H1 (cell line): Measurements from ENCODE around the gene KANSL1. TPM values are rescaled to one million over a fixed set of nuclear protein-coding genes. Genes with fewer than 3 reads are reported as not detected.

Experiments used
- ASH2L ChIP-seq: fragments of 200-600, 300-600 bp; sonication (generic); IDR thresholded peaks from one replicate; pipeline ENCODE4 v1.7.1; 2017; ENCODE audit warnings: low read length
- CTBP2 ChIP-seq: IDR thresholded peaks from 2 replicates; pipeline ENCODE4 v1.7.0; 2011; ENCODE audit warnings: borderline replicate concordance, mild to moderate bottlenecking, moderate library complexity, mixed read lengths, low read length; ENCODE audit not compliant: insufficient read depth, insufficient read length
- SIN3A ChIP-seq, 2 experiments: IDR thresholded peaks in 1 of 2; conservative IDR thresholded peaks in 1 of 2; 2 replicates each; pipeline ENCODE4 v1.6.1; 2011 to 2012; ENCODE audit warnings: low read length in 2 of 2, improper control_type of control experiment in 1 of 2, low read depth in 1 of 2, mild to moderate bottlenecking in 1 of 2
- SIX5 ChIP-seq: IDR thresholded peaks from 2 replicates; pipeline ENCODE4 v1.6.1; 2011; ENCODE audit warnings: mild to moderate bottlenecking, low read depth, low read length
- SUZ12 ChIP-seq: fragments of 200-600 bp; sonication (generic); IDR thresholded peaks from 2 replicates; pipeline ENCODE4 v1.6.1; 2012; ENCODE audit warnings: mild to moderate bottlenecking, inconsistent platforms, low read length, moderate library complexity, mixed read lengths
- polyA plus RNA-seq, 7 experiments: library from polyadenylated mRNA; depleted of rRNA in 3 of 7; stranded (reverse) in 5 of 7; unstranded in 2 of 7; fragments of >200 nt in 5 of 7; fragments of 200-250 nt in 2 of 7; gene quantifications; 1 replicate in 5 of 7; 2 replicates in 1 of 7; 4 replicates in 1 of 7; pipeline versions ENCODE4 v1.2.1 to v1.2.3, GENCODE V29; 2011 to 2013; ENCODE audit warnings: missing spikeins in 2 of 7, mixed read lengths in 2 of 7
- total RNA-seq: library from RNA; stranded (reverse); fragmentation: NEBNext Ultra II Directional; extraction: Animal tissue kit (Norgen Biotek cat#: 25700); gene quantifications from 2 replicates; pipeline ENCODE4 v1.2.1, GENCODE V29; 2021

KANSL1 gene
- total and polyA plus RNA-seq, 2 of the 8 experiments (the other 6 are each of a cell fraction or from before 2014, with no cell fraction given): 34.0 to 128 TPM

DNA sequence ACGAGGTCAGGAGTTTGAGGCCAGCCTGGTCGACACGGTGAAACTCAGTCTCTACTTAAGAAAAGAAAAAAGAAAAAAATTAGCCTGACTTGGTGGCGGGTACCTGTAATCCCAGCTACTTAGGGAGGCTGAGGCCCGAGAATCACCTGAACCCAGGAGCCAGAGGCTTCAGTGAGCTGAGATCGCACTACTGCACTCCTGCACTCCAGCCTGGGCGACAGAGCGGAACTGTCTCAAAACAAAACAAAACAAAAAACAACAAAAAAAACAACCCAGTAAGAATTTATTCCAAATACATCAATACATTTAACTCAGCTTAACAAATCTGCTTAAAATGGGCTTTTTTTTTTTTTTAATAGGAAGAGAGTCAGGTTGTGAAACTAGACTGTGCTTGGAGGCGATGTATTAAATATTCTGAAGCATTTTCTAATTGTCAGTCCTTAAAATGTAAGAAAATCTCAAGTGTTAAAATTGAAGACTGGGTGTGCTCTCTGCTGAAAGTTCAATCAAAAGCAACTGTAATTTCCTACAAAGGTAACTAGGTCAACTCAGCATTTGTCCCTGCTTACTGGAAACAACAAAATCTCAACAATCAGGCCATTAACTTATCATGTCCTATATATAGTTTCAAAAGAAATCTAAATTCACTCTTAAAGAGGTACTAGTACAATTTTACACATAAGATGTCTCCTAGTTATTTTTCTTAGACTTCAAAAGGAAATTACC is 23.2 kb downstream of the KANSL1 start (continued):
- TF ChIP-seq SUZ12: no peak
- no peak for TF ChIP-seq SIN3A (conservative IDR thresholded peaks at IDR 0.05 in 1 of 2, IDR thresholded peaks at IDR 0.05 in 1 of 2; ENCODE audit: low read depth in 1 of 2, low read length in 2 of 2)
- no peak for TF ChIP-seq CTBP2
- TF ChIP-seq ASH2L: no peak
- TF ChIP-seq SIX5: no peak
